Vagina (tissue), 2 donors: Measurements from ENCODE around the gene PSEN2. TPM values are rescaled to one million over a fixed set of nuclear protein-coding genes. Genes with fewer than 3 reads are reported as not detected.
A peak's percentile ranks its signal among the peaks of the same experiment; 100 is the strongest.

Experiments
- DNase-seq, 2 donors: peaks; one replicate each; pipeline ENCODE4 v3.0.0-alpha.2; 2017; ENCODE audit errors: extremely low spot score in 2 of 2
- H3K27ac ChIP-seq: fragments of 200-600 bp; sonication (generic); one replicate; pipeline ENCODE4 v1.5.1; 2019
- H3K27me3 ChIP-seq: fragments of 200-600 bp; sonication (generic); one replicate; pipeline ENCODE4 v1.5.1; 2019
- H3K36me3 ChIP-seq, 2 donors: fragments of 200-600 bp; sonication (generic); one replicate each; pipeline ENCODE4 v1.5.1; 2017 to 2019
- H3K4me1 ChIP-seq: fragments of 200-600 bp; sonication (generic); one replicate; pipeline ENCODE4 v1.5.1; 2019
- H3K4me3 ChIP-seq, 2 donors: fragments of 200-600 bp; sonication (generic); 1 replicate in 1 of 2; 2 replicates in 1 of 2; pipeline ENCODE4 v1.5.1; 2016 to 2019
- H3K9me3 ChIP-seq: fragments of 200-600 bp; sonication (generic); one replicate; pipeline ENCODE4 v1.5.1; 2019
- CTCF ChIP-seq, 3 experiments: fragments of 450-650 bp in 2 of 3; fragments of 200-600 bp in 1 of 3; sonication (generic) in 1 of 3; IDR thresholded peaks; one replicate each; pipeline ENCODE4 v1.5.1; 2017 to 2019; ENCODE audit warnings: antibody characterized with exemption in 3 of 3, mild to moderate bottlenecking in 2 of 3, moderate library complexity in 2 of 3
- POLR2A ChIP-seq, 2 donors: fragments of 450-650 bp; IDR thresholded peaks; one replicate each; pipeline ENCODE4 v1.6.1; 2017; ENCODE audit warnings: antibody characterized with exemption in 2 of 2, mild to moderate bottlenecking in 2 of 2, moderate library complexity in 2 of 2
- POLR2AphosphoS5 ChIP-seq, 2 donors: sonication (generic); formaldehyde crosslinking; IDR thresholded peaks; one replicate each; pipeline ENCODE4 v1.9.0; 2017; ENCODE audit warnings: antibody characterized with exemption in 2 of 2, mild to moderate bottlenecking in 2 of 2, low read depth in 1 of 2; ENCODE audit not compliant: insufficient read depth in 1 of 2
- intact Hi-C: fragments of 100-400 bp; cut with DNase I; formaldehyde crosslinking; loops from one replicate; pipeline ENCODE4 v1.15.1; 2023
- total RNA-seq: library from RNA; depleted of rRNA; stranded (reverse); fragments of >200 nt; gene quantifications from one replicate; pipeline ENCODE4 v1.2.3, GENCODE V29; 2016

PSEN2 gene
- total RNA-seq, 1 donor from 2014 or later: 22.1 TPM

GRCh38 chr1:226872437-226872836 lies 2.0 kb downstream of the PSEN2 start:
- H3K36me3 ChIP-seq: no peaks in the 10 kb centered on the region
- no peaks in the 10 kb centered on the region for H3K27me3 ChIP-seq
- intact Hi-C loops: no loop called here
- peak in 1 of 2 donors; percentile 60 for DNase-seq
- H3K27ac ChIP-seq: no peak overlapping the region
- no peaks in the 10 kb centered on the region for H3K9me3 ChIP-seq
- H3K4me1 ChIP-seq: peaks cover 13% of the 10 kb centered on the region
- TF ChIP-seq POLR2A (IDR thresholded peaks at IDR 0.05): no peak
- no peak for TF ChIP-seq CTCF (IDR thresholded peaks at IDR 0.05)
- no peak for TF ChIP-seq POLR2AphosphoS5 (IDR thresholded peaks at IDR 0.05; ENCODE audit: insufficient read depth in 1 of 2, low read depth in 1 of 2)
- H3K4me3 ChIP-seq: no peak overlapping the region

GRCh38 chr1:226873771-226874578 lies 3.6 kb downstream of the PSEN2 start:
- Histone ChIP-seq H3K9me3 (no peaks in the 10 kb centered on the region), H3K27ac (no peak overlapping the region), H3K27me3 (no peaks in the 10 kb centered on the region), H3K36me3 (no peaks in the 10 kb centered on the region), H3K4me3 (no peak overlapping the region), H3K4me1 (peaks cover 13% of the 10 kb centered on the region)
- DNase-seq: peak; percentile 75 to 84
- TF ChIP-seq POLR2AphosphoS5 (IDR thresholded peaks at IDR 0.05; ENCODE audit: insufficient read depth in 1 of 2, low read depth in 1 of 2) (no peak), POLR2A (IDR thresholded peaks at IDR 0.05) (no peak), CTCF (IDR thresholded peaks at IDR 0.05) (no peak)
- intact Hi-C loops: no loop called here

- Histone ChIP-seq H3K27ac (no peak overlapping the region), H3K9me3 (no peaks in the 10 kb centered on the region), H3K4me3 (no peak overlapping the region), H3K36me3 (no peaks in the 10 kb centered on the region), H3K27me3 (no peaks in the 10 kb centered on the region), H3K4me1 (peaks cover 13% of the 10 kb centered on the region)
- intact Hi-C loops: no loop called here
- TF ChIP-seq CTCF (IDR thresholded peaks at IDR 0.05) (no peak), POLR2AphosphoS5 (IDR thresholded peaks at IDR 0.05; ENCODE audit: insufficient read depth in 1 of 2, low read depth in 1 of 2) (no peak), POLR2A (IDR thresholded peaks at IDR 0.05) (no peak)
- peak in 1 of 2 donors; percentile 79 for DNase-seq
Observed at GRCh38 chr1:226874579-226875425, 4.4 kb downstream of the PSEN2 start.

GRCh38 chr1:226875641-226876295 lies 5.4 kb downstream of the PSEN2 start:
- Histone ChIP-seq H3K9me3 (no peaks in the 10 kb centered on the region), H3K27me3 (no peaks in the 10 kb centered on the region), H3K27ac (no peak overlapping the region), H3K4me1 (peaks cover 13% of the 10 kb centered on the region), H3K36me3 (no peaks in the 10 kb centered on the region), H3K4me3 (no peak overlapping the region)
- peak in 1 of 2 donors; percentile 78 for DNase-seq
- no peak for TF ChIP-seq POLR2A (IDR thresholded peaks at IDR 0.05)
- TF ChIP-seq CTCF (IDR thresholded peaks at IDR 0.05): no peak
- TF ChIP-seq POLR2AphosphoS5 (IDR thresholded peaks at IDR 0.05; ENCODE audit: insufficient read depth in 1 of 2, low read depth in 1 of 2): no peak
- intact Hi-C loops: no loop called here
